NCI-H2081 treated with DMSO at 0.1 percent for 48 hours (cell line): ENCODE data around the gene VWF.

Experiments
- DNase-seq: peaks from one replicate; lab custom pipeline; 2025; lab: John Stamatoyannopoulos, UW

The VWF gene

GRCh38 chr12:5977556-5977955, 146.9 kb downstream of the VWF start:
- no peak for DNase-seq

DNA sequence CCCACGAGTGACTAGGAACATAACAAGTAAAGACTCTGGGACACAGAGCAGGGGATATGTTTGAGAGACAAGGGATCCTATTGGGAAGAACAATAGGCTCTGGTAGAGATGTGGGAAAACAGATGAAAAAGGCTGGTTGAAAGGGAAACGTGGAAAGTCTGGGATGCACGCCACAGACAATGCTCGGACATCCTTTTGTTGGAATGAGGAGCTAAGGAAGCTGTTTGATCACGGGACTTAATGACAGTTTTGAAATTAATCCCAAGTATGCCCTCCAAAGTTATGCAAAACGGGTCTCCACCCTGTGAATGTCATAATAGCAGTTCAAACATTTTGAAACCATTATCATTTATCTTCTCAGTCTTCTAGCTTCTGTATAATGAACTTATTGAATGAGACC, 147.8 kb downstream of the VWF start:
- no peak for DNase-seq

- DNase-seq: no peak
These were observed 148.3 kb downstream of the VWF start for GRCh38 chr12:5976196-5976595.

DNA sequence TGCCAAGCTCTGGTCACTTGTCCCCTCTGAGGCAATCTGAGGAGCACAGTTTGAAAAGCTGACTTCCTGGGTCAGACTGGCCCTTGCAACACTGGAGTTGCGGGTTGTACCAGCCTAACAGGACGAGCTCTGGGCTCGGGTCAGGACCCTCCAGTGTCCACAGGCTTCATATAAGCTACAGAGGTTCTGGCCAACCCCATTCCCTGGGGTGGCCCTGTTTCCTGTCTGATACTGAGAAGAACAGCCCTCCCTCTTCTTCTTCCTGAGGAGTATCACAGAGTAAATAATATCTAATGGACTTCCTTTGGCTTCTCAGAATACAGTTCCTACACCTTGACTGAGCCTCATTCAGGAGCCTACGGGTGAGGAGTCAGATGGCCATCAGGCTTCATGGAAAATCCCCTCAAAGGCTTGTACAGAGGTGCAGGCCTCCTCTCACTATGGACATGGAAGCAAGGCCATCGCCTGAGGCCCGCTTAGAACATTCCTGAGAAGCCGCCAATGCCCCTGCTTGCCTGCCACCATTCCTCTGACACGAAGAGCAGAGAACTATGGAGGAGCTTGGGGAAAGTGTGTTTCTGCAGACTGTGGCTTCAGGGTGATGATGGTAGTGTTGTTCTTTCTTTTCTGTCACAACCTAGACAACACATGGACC, 150.9 kb downstream of the VWF start:
- DNase-seq: no peak

DNA sequence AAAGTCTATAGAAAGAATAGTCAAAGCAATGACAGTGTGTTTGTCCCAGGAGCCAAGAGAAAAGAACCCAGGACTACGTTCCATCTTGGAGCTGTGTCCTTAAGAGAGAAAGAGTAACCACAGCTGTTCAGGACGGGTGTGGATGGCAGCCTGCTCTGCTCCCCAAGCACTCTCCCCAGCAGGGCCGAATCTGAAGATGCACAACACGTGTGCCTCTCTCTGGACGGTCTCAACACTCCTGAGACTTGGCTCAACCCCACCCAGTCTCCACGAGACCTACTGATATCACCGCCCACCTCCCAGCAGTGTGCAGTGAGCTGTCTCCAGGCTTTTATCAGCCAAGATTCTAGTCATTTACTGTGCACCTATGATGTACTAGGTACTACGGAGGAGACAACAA, 152.1 kb downstream of the VWF start:
- no peak for DNase-seq

DNA sequence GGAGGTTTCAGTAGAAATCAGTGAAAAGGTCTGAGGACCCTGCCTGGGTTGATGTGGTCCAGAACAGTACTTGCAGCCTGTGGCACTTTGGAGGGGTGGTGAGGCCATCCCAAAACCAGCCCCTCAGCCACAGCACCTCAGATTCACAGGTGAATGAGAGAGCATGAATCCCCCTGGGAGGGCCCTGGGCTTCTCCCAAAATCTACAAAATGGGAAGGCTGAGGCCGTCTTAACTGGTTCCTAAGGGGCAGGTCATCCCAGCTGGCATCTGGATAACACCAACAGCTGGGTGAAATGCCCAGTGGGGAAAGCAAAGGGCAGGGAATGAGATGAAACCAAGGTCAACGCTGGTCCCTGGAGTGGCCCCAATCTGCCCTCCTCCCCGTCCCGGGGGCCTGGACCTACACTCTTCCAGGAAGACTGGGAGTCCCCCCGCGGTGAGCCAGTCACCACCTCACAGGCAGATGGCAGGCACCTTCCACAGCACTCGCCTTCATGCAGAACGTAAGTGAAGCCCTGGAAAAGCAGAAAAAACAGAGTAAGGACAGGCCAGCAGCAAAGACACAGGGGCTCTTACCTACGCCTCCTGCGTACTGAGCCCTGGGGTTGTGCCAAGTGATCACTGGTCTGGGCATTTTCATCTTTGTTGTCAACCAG, 153.1 kb downstream of the VWF start:
- DNase-seq: no peak

DNA sequence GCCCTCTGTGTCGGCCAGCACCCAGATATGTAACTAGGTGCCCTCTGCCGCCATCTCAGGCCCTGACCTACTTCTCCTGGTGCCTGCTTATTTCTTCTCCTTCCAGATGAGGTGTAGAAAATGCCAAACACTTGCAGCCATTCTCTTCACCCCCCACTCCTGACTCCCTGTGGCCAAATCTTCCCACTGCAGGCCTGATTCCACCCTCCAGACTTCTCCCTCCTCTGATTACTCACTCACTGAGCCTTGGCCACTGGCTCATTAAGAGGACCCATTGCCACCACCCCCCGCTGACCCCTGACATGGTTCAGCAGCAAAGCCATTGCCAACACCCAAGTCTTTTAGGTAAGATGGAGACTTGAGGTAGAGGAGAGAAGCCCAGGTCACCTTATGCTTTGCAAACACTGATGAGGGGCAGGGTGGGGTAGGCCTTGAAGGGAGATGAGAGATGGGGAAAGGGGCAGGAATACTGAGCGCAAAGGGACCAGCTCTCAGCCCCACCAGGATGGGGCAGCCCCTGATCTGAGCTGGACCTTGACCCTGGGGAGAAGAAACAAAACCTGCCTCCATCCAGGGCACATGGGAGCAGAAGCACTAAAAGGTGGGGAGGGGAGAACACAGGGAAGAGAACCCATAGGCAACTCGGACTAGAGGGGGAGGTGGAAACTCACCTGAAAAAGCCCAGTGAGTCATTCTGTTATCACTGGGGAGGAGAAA, 154.3 kb downstream of the VWF start:
- no peak for DNase-seq

DNA sequence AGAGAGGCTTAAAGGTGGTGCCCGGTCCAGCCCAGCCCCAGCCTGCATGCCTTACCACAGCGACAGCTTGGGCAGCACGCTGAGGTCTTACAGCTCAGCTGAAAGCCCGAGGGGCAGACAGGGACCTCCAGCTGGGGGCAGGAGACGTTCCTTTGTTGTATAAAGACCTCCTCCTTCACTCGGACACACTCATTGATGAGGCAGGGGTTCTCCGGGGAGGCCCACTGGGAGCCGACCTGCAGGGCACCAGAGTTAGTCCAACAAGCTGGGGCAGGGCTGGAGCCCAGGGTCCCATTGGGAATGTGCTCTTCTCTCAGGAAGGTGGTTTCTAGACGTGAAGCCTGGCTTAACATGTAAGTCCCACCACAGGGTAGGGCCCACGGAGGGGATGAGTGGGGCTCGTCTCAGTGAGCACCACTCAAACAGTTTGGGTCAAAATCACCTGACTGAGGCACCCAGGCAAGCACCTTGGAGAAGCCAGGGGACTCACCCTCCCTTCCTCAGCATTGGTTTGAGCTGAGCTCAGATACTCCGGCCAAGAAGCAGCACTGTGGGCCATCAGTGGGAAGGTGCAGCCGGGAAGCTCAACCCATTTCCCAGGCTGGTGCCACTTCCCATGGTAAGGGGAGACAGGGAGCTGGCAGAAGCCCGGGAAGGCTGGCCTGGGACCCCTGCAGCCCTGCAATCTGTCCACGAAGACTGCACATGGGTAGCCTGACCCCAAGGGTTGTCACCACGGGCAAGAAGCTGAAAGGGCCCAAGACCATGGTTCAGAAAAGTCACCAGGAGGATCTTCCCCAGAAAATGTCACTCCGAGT, 155.1 kb downstream of the VWF start:
- no peak for DNase-seq

DNA sequence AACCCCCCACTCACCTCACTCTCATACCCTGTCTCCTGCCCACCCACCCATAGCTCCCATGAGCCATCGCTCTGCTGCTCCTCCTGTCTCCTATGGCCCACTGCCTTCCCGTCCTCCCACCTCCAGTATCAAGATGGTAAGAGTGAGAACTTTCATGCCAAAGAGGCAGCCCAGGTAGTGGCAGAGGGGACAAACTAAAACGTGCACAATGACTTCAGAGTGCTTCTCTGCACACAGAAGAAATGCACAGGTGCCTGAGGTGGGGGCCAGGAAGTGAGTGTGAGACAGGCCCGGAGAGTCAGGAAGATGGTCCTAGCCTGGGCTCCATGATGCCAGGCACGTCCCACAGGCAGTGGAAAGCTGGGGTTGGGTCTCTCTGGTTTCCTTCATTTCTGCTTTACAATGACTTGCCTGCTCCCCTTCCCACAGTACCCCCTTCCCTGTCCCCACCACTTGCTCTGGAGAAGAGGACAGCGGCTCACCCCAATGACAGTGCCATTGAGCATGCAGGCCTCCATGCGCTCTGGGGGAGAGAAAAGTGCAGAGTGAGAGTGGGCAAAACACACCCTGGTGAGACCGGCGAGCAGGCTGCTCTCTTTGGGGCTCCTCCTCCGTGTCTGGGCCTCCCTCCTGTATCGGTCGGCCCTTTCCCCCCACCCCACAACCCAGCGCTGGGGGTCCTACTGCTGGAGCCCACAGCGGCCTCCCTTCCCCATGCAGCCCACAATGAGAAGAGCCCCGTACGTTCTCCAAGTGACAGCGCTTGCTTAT, 156.6 kb downstream of the VWF start:
- DNase-seq: no peak

GRCh38 chr12:5966486-5967095, 157.9 kb downstream of the VWF start:
- DNase-seq: no peak

DNA sequence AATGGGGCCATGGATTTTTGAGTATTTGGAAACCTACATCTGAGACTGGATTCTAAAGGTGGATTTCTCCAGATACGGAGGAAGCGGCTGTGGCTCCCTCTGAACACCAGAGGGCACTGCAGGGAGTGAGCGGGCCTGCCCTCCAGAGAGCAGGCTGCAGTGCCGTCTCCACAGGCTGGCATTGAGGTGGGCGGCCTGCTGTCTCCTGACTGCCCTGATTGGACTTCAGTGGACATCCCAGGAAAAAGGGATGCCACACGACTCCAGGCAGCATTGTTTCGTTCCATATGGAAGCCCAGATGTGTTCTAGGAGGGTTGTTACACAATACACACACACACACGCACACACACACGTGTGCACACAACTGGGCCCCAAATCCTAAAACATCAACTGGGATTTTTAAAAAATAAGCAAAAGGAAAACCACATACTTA, 158.5 kb downstream of the VWF start:
- no peak for DNase-seq

DNA sequence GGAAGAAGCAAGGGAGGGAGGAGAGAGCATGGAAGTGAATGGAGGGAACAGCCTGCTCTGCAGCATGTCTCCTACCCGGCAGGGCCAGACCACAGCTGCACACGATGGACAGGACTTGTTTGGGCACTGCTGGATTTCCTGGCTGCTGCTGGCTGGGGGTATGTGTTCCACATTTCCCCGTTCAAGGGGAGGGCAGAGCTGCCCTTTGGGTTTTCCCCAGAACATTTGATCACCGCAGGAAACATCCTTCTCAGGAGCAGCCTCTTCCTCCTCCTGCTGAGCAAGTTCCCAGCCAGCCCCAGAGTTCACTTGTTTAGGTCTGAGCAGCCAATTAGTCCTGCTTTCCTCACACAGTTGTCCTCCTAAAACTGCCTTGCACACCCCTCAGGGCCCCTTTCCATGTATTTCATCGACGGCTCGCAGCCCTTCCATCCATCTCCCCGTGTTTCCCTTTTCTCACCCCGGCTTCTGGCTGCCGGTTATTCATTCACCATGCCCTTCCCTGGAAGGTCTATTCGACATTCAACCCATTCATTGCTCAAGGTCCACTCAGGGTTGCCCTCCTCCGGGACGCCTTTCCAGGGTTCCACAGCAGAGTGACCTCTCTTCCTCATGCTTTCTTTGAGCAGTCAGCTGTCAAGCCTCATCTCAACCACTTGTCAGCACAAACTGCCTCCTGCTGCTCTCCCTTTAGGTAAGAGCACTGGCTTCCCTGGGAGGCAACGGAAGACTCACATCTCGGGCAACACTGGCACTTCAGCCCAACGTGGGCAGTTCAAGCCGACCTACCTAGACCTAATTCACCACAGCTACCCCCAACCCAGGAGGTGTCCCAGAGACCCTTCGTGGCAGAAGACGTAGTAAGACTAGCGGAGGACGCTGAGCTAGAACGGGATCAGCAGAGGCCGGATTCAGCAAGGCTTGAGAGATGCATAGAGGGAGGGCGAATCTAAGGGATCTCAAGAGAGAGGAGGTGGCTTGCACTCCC, 159.3 kb downstream of the VWF start:
- DNase-seq: no peak

GRCh38 chr12:5963515-5963914, 161.0 kb downstream of the VWF start:
- DNase-seq: no peak

DNA sequence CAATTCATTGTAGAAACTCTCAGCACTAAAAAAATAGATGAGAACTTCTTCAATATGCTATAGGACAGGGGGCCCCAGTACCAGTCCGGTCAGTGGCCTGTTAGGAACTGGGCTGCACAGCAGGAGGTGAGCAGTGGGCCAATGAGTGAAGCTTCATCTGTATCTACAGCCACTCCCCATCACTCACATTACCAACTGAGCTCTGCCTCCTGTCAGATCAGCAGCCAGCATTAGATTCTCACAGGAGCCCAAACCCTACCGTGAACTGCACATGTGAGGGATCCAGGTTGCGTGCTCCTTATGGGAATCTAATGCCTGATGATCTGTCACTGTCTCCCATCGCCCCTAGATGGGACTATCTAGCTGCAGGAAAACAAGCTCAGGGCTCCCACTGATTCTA, 163.7 kb downstream of the VWF start:
- DNase-seq: no peak

GRCh38 chr12:5956987-5957386, 167.5 kb downstream of the VWF start:
- DNase-seq: no peak

GRCh38 chr12:5954661-5955060, 169.8 kb downstream of the VWF start:
- no peak for DNase-seq

- no peak for DNase-seq
These were observed 170.5 kb downstream of the VWF start for GRCh38 chr12:5953835-5954586.

DNA sequence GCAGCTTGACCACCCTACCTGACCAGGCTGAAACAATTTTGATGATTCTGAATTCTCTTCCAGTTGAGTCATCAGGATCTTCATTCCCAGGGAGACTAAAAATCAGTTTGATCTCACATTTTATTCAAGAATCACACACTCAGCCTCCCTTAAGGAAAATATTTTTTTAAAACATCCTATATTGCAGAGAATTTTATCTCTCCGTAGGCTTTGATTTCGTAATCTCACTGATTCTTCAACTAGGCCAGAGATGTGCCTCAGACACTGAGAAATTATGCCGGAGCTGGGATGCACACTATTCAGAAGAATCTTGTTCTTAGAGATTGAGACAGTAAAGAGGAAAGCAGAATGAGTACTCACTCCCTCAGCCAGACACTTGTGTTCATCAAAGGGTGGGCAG, 172.4 kb downstream of the VWF start:
- no peak for DNase-seq

- DNase-seq: no peak
These were observed 175.8 kb downstream of the VWF start for GRCh38 chr12:5948696-5949095.
